Measurements from ENCODE around the gene POLR3A.

Gene POLR3A

GRCh38 chr10:78041170-78042057 lies 12.1 kb upstream of the POLR3A start:
- H3K4me3 ChIP-seq (replicated peaks; ENCODE audit: low read depth, low read length): no peak overlapping the region
- TF ChIP-seq, protein P1, sequence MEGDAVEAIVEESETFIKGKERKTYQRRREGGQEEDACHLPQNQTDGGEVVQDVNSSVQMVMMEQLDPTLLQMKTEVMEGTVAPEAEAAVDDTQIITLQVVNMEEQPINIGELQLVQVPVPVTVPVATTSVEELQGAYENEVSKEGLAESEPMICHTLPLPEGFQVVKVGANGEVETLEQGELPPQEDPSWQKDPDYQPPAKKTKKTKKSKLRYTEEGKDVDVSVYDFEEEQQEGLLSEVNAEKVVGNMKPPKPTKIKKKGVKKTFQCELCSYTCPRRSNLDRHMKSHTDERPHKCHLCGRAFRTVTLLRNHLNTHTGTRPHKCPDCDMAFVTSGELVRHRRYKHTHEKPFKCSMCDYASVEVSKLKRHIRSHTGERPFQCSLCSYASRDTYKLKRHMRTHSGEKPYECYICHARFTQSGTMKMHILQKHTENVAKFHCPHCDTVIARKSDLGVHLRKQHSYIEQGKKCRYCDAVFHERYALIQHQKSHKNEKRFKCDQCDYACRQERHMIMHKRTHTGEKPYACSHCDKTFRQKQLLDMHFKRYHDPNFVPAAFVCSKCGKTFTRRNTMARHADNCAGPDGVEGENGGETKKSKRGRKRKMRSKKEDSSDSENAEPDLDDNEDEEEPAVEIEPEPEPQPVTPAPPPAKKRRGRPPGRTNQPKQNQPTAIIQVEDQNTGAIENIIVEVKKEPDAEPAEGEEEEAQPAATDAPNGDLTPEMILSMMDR (IDR thresholded peaks at IDR 0.05; ENCODE audit: low read length, missing control alignments): no peak
- no peak for DNase-seq (ENCODE audit: low read depth)

DNA sequence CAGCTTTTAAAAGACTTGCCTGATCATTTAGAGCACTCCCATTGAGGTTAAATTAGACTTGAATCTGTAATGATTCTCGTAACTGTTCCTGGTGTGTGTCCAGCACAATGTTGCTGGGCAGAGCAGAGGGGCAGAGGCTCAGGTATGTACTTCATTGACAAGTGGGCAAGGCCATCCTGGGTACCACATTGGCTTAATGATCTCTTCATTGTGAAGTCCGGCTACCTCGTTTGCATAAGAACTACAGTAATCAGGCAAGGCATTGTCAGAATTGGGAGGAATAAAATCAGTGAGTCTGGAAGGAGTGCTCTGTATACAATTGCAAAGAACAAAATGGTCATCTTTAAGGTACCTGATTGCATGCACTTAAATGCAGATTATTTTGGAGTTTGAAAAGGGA lies 10.4 kb upstream of the POLR3A start:
- DNase-seq (ENCODE audit: low read depth): no peak
- TF ChIP-seq, protein P1 (IDR thresholded peaks at IDR 0.05; ENCODE audit: low read length, missing control alignments): no peak
- no peak overlapping the region for H3K4me3 ChIP-seq (replicated peaks; ENCODE audit: low read depth, low read length)

- TF ChIP-seq, protein P1 (IDR thresholded peaks at IDR 0.05; ENCODE audit: low read length, missing control alignments): no peak
- DNase-seq (ENCODE audit: low read depth): no peak
- no peak overlapping the region for H3K4me3 ChIP-seq (replicated peaks; ENCODE audit: low read depth, low read length)
Measured at GRCh38 chr10:78038791-78039547, 9.7 kb upstream of the POLR3A start.

DNA sequence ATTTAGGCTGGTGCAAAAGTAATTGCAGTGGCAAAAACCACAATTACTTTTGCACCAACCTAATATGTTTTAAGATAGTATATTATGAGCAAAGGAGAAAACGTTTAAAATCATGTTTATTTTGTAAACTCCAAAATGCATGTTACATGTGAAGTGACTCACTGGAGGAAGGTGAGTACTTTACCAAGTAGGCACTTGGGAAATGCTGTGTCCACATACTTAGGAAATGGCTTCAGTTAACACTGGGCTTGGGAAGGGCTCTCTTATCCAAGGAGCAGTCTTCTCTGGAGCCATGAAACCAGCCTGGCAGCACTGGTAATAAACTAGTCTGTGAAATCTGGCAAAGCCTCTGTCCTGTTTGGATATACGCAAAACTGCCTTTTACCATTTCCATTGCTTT lies 8.8 kb upstream of the POLR3A start:
- DNase-seq (ENCODE audit: low read depth): peak; percentile 38
- TF ChIP-seq, protein P1 (IDR thresholded peaks at IDR 0.05; ENCODE audit: low read length, missing control alignments): no peak
- no peak overlapping the region for H3K4me3 ChIP-seq (replicated peaks; ENCODE audit: low read depth, low read length)

DNA sequence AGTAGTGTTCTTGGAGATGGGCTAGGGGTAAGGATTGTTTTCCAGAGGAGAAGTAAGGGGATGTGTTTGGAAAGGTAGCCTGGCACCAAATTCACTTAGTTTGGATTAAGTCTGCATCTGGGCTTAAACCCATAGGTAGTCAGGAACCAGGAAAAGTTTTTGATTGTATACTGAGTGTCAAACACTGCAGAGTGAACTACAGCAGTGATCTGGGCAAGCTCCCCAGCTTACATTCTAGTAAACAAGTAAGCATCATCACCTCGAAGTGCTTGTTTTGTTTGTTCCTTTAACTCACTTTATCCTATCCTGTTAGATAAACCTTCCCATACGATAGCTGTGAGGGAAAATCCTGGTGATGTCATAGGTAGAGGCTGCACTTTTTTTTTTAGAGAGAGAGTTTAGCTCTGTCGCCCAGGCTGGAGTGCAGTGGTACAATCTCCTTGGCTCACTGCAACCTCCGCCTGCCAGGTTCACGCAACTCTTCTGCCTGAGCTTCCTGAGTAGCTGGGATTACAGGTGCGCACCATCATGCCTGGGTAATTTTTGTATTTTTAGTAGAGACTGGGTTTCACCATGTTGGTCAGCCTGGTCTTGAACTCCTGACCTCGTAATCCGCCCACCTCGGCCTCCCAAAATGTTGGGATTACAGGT lies 6.7 kb upstream of the POLR3A start:
- no peak overlapping the region for H3K4me3 ChIP-seq (replicated peaks; ENCODE audit: low read depth, low read length)
- TF ChIP-seq, protein P1 (IDR thresholded peaks at IDR 0.05; ENCODE audit: low read length, missing control alignments): no peak
- DNase-seq (ENCODE audit: low read depth): no peak

GRCh38 chr10:78035437-78035836 lies 6.1 kb upstream of the POLR3A start:
- TF ChIP-seq, protein P1 (IDR thresholded peaks at IDR 0.05; ENCODE audit: low read length, missing control alignments): no peak
- DNase-seq (ENCODE audit: low read depth): no peak
- no peak overlapping the region for H3K4me3 ChIP-seq (replicated peaks; ENCODE audit: low read depth, low read length)

Data from fibroblast of pulmonary artery (primary cell).